MV-4-11 (cell line): ENCODE data around the gene LRMDA.

Experiments used
- DNase-seq: peaks from one replicate; lab custom pipeline; 2025; lab: John Stamatoyannopoulos, UW

LRMDA gene

GRCh38 chr10:75402486-75403143 is 28.8 kb upstream of the LRMDA start:
- no peak for DNase-seq

- peak; percentile 27 for DNase-seq
Observed at GRCh38 chr10:75403144-75403938, 28.1 kb upstream of the LRMDA start.

DNA sequence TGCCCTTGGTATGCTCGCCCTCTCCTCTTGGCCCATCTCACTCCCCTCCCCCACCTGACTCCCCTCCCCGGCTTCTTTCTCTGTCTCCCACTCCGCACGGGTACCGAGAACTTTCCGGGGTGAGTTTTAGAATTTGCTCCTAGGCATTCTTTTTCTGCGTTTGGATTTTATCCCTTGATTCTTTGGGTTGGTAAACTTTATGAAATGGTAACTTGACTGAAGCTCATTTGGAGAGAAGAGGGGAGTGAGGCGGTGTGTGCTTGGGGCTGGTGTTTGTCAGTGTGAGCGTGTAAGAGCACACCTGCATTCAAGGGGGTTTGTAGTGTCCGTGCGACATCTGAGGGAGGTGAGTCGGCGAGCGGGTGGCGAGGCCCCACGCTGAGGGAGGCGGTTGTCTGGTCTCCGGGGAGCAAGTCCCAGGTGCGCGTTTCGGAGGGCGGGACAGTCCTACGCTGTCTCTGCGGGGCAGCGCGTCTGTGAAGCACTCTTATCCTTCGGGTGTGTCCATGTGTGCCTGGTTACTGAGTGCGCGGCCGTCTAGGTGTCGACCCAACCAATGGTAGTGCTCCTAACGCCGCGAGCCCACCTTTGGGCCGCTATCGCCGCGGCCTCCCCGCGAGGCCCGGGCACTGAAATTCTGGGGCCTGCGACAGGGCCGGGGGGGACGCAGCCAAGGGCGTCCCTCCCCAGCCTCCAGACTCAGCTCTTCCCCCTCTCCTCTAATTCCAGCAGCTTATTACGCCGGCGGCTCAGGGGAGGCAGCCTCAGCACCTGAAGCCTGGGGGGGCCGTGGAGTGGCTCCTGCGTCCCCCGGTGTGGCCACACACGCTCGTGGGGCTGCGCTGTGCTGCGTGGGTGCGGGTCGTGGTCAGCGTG is 27.2 kb upstream of the LRMDA start:
- DNase-seq = no peak

- no peak for DNase-seq
Observed at GRCh38 chr10:75404815-75405597, 26.4 kb upstream of the LRMDA start.

GRCh38 chr10:75405598-75406461 is 25.6 kb upstream of the LRMDA start:
- no peak for DNase-seq

DNA sequence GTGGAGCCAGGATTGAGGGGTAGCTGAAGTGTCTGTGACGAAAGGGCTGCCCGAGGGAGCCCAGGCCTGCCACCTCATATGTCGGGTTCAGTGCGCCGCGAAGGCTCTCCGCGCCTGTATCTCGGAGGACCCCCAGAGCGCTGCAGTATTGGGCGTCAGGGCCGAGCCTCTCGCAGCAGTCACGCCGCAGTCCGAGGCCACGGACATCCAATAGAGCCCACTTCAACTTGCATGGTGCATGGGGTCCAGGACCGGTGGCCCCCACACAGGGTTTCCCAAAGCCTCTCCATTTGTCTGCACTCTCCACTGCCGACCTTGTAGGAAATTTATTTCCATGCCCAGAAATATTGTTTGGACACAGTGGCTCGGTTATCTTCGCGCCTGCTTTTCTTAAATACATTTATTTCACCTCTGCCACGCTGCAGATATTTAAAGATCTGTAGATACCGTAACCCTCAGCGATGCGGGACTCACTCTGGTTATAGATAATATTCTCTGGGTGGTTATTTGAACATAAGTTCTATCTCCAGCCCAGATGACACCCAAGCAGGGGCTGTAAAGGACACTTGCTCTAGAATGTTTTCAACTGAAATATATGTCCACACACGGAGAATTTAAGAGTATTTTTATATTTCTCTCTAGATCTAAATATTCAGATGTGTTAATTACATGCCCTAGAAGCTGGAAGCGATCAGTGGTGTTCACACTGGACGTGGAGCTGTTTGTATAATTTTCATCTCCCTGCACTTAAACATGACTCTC is 24.8 kb upstream of the LRMDA start:
- no peak for DNase-seq

DNA sequence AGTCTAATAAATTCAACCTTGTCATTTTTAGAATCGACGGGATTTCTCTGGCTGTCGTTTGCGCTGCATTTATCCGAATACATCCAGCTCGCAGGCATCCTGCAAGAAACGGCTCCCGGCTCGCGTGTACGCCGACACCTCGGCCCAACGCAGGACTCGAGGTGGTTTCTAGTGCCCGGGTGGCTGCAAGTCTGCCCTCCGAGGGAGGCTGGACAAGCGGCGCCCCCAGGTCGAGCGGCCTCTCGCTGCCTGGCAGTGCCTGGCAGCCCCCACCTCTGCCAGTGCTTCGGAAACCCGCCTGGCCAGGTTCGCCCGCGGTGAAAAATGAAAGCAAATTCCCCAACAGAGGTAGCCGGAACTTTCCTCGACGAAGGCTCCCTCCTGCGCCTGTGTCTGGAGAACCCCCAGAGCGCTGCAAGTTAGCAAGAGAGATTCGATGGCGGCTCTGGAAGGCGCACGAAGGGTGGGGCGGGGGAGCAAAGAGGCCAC is 24.2 kb upstream of the LRMDA start:
- DNase-seq = no peak

DNA sequence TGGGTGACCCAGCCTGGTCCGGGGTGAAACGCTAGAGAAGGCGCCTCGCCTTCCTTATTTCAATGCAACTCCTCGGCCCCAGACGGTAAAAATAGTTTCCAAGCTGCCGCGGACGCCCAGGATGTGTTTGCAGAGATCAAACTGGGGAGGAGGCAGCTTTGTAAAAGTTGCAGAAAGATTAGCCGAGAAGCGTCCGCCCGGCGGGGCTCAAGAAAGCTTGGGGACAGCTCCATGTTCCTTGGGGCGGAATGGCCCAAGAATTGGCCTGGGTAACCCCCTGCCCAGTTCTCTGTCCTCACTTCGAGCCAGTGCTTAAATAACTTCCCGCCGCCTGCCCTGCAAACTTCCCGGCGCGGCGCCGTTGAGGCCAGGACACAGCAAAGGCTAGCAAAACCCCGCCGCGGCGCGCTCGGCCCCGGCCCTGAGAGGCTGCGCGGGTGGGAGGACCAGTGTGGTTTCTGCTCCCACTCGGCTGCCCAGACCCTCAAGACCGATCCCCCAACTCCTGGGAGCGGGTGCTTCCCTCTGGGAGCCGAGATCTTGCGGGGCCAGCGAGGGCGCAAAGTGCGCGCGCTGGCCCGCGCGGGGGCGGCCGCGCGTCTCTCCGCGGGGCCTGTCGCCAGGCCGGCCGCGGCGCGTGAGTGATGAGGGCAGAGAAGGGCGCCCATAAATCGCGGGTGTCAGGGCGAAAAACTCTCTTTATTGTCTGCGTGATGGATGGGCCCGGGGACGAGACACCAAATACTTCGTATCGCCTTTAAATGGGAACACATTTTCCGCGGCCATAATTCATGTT is 23.5 kb upstream of the LRMDA start:
- peak; percentile 15 for DNase-seq

GRCh38 chr10:75408509-75408875 is 22.9 kb upstream of the LRMDA start:
- no peak for DNase-seq

DNA sequence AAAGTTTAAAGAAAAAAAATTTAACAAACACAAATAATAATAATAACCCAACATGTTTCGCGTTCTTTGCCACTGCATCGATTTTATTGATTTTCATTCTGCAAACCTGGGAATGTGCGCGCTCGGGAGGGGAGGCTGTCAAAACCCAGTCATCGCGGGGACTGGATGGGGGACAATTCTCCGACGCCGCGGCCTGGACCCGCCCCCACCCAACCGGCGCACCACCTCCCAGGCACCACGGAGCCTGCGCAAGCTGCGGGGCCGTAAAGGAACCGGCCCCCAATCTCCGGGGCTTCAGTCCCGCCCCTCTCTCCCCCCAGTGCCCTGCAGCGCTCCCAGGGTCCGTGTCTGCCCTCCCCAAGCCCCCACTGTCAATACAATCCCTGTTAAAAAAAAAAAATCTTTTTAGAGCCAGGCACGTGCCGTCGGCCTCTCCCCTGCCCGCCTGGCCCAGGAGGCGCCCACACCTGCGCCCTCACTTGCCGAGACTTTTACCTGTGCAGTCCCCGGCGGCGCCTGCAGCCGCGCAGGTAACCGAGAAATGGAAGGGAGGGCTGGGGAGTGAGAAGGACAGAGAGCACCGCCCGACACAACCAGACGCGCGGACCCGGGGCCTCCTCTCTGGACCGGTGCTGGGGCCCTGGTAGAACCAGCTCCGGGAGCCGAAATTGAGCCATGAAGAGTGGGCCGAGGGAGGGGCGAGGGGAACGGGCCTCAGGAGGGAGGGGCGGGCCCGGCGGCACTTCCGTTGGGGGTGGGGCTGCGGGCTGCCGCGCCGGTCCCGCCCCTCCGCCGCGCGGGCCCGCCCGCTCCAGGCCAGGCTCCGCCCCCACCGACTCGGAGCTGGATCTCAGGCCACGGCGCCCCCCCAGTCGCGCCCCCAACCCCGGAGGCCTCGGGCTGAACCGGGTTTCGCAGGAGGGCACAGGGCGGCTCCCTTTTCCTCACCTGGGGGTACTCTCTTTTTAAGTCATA is 22.2 kb upstream of the LRMDA start:
- peak; percentile 15 for DNase-seq

DNA sequence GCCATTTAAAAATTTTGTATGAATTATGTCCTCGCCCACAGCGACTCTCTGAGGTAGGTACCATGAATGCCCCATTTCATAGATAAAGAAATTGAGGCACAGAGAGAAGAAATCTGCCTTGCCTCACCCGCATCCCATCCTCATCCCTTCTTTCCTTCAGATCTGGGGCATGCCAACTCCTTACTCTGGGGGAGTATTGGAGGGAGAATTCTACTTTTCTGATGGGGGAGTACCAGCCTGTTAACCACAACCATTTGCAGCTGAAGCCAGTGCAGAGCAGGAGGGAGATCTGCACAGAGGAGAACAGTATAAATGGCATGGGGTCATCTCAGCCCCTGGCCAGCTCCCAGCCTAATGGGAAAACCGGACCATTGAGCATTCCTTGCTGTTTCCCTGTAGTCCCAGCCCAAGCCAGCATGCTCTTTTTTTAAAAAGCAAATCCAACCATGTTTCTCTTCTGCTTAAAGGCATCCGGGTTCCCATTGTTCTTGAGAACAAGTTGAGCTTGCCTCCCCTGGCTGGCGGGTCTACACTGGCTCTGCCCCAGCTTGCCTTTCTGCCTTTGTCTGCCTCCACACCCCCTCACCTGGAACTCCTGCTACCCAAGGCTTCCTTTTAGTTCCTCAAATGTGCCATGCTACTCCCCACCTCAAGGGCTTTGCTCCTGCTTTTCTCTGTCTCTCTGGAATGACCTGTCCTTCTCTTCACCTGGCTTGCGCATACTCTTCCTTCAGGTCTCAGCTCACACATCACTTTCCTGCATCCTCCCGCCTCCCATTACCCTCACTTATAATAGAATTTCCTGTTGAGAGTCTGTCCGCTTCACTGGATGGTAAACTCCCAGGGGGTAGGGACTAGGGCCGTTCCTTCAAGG is 21.1 kb upstream of the LRMDA start:
- no peak for DNase-seq

- DNase-seq = no peak
Observed at GRCh38 chr10:75414527-75414926, 16.9 kb upstream of the LRMDA start.

GRCh38 chr10:75417522-75417927 is 13.9 kb upstream of the LRMDA start:
- no peak for DNase-seq

DNA sequence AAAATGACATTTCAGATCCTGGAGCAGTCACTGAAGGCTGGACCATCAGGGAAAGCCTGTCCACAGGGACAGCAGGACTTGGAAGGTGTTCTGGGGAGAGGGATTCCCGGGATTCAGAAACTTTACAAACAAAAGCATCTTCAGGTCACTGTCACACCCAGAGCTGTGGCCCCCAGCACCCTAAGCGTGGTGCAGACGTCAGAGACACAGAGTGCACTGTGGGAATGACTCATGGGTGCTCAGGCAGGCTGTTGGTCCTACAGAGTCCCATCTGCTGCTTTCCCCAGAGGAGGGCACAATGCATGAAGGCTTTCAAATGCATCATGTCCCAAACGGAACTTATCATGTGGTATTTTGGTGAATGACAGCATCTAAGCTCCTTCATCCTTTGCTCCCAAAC is 13.1 kb upstream of the LRMDA start:
- peak; percentile 58 for DNase-seq

- no peak for DNase-seq
Observed at GRCh38 chr10:75418712-75419111, 12.7 kb upstream of the LRMDA start.

- DNase-seq = no peak
Observed at GRCh38 chr10:75422913-75423312, 8.5 kb upstream of the LRMDA start.

- DNase-seq = no peak
Observed at GRCh38 chr10:75424571-75424970, 6.9 kb upstream of the LRMDA start.
